ENCODE results near the gene CPHXL2.

The CPHXL2 gene

GRCh38 chr16:75644240-75645012 is 32.4 kb downstream of the CPHXL2 start:
- no peak for DNase-seq (ENCODE audit: low read depth, low spot score)

- no peak for DNase-seq (ENCODE audit: low read depth, low spot score)
These were observed 36.2 kb downstream of the CPHXL2 start for GRCh38 chr16:75640598-75640997.

- no peak for DNase-seq (ENCODE audit: low read depth, low spot score)
These were observed 41.8 kb downstream of the CPHXL2 start for GRCh38 chr16:75635036-75635435.

GRCh38 chr16:75632857-75633256 is 44.0 kb downstream of the CPHXL2 start:
- DNase-seq (ENCODE audit: low read depth, low spot score), result no peak

- no peak for DNase-seq (ENCODE audit: low read depth, low spot score)
These were observed 46.8 kb downstream of the CPHXL2 start for GRCh38 chr16:75630052-75630451.

- no peak for DNase-seq (ENCODE audit: low read depth, low spot score)
These were observed 47.7 kb downstream of the CPHXL2 start for GRCh38 chr16:75629132-75629531.

GRCh38 chr16:75628351-75628750 is 48.5 kb downstream of the CPHXL2 start:
- no peak for DNase-seq (ENCODE audit: low read depth, low spot score)

- DNase-seq (ENCODE audit: low read depth, low spot score), result no peak
These were observed 49.0 kb downstream of the CPHXL2 start for GRCh38 chr16:75627851-75628250.

- no peak for DNase-seq (ENCODE audit: low read depth, low spot score)
These were observed 50.0 kb downstream of the CPHXL2 start for GRCh38 chr16:75626806-75627205.

- DNase-seq (ENCODE audit: low read depth, low spot score), result no peak
These were observed 51.9 kb downstream of the CPHXL2 start for GRCh38 chr16:75624921-75625334.

GRCh38 chr16:75622761-75623605 is 53.8 kb downstream of the CPHXL2 start, which contains the start of gene ADAT1:
Gene ADAT1, minus strand, starts transcription at chr16:75623281. Its CDS starts 2,482 bp downstream, at chr16:75620799.
- peak; percentile 96 for DNase-seq (ENCODE audit: low read depth, low spot score)

GRCh38 chr16:75621170-75621477 is 55.7 kb downstream of the CPHXL2 start:
- no peak for DNase-seq (ENCODE audit: low read depth, low spot score)

GRCh38 chr16:75620326-75621169 is 56.3 kb downstream of the CPHXL2 start:
- DNase-seq (ENCODE audit: low read depth, low spot score), result no peak

- DNase-seq (ENCODE audit: low read depth, low spot score), result no peak
These were observed 58.0 kb downstream of the CPHXL2 start for GRCh38 chr16:75618780-75619179.

GRCh38 chr16:75617121-75617520 is 59.7 kb downstream of the CPHXL2 start:
- DNase-seq (ENCODE audit: low read depth, low spot score), result no peak

GRCh38 chr16:75616521-75617010 is 60.2 kb downstream of the CPHXL2 start:
- DNase-seq (ENCODE audit: low read depth, low spot score), result no peak

- no peak for DNase-seq (ENCODE audit: low read depth, low spot score)
These were observed 61.2 kb downstream of the CPHXL2 start for GRCh38 chr16:75615619-75616018.

GRCh38 chr16:75614066-75614897 is 62.5 kb downstream of the CPHXL2 start:
- no peak for DNase-seq (ENCODE audit: low read depth, low spot score)
